ENCODE data around the gene SPOUT1. TPM values are rescaled to one million over a fixed set of nuclear protein-coding genes. Genes with fewer than 3 reads are reported as not detected.

SPOUT1 gene
- total and polyA plus RNA-seq, 10 of the 15 experiments (the other 5 are each of a cell fraction or from before 2014, with no cell fraction given) = 5.7 to 95.0 (median 40.6) TPM

- TF ChIP-seq SKIL (IDR thresholded peaks at IDR 0.05; ENCODE audit: low read depth, poor library complexity, severe bottlenecking) (no peak), YY1 (IDR thresholded peaks at IDR 0.05; ENCODE audit: low read depth, low read length) (peak; percentile 87), NFIC (IDR thresholded peaks at IDR 0.05; ENCODE audit: low read depth, low read length) (no peak), SMARCA5 (IDR thresholded peaks at IDR 0.05) (peak; percentile 73; the same call in 1 of the 2 replicates), E4F1 (IDR thresholded peaks at IDR 0.05; ENCODE audit: borderline replicate concordance, partially characterized antibody) (peak; percentile 55), MYC (IDR thresholded peaks at IDR 0.05; ENCODE audit: insufficient read depth, insufficient read length, insufficient replicate concordance, low read length, severe bottlenecking) (no peak), RELA (IDR thresholded peaks at IDR 0.05; ENCODE audit: borderline replicate concordance, partially characterized antibody) (peak; percentile 90), FOXK2 (IDR thresholded peaks at IDR 0.05) (peak; percentile 73), ASH2L (IDR thresholded peaks at IDR 0.05; ENCODE audit: borderline replicate concordance, low read depth) (no peak), RAD21 (IDR thresholded peaks at IDR 0.05; ENCODE audit: insufficient read depth, low read depth, low read length) (peak; percentile 10; the same call in 1 of the 2 replicates), POLR2A (IDR thresholded peaks at IDR 0.05; ENCODE audit: low read depth, low read length) (peak; percentile 84), SP1 (IDR thresholded peaks at IDR 0.05; ENCODE audit: low read depth, low read length) (peak; percentile 88), CBX3 (IDR thresholded peaks at IDR 0.05; ENCODE audit: borderline replicate concordance, low read depth) (no peak), EP300 (IDR thresholded peaks at IDR 0.05; ENCODE audit: borderline replicate concordance in 1 of 2, control insufficient read depth in 1 of 2, low read depth in 2 of 2, low read length in 2 of 2) (no peak), BMI1 (IDR thresholded peaks at IDR 0.05; ENCODE audit: borderline replicate concordance) (no peak; the same call in 1 of the 2 replicates), JUND (IDR thresholded peaks at IDR 0.05; ENCODE audit: low read depth, low read length) (0 out of 2 replicates have a peak, but pooled peaks have one; percentile 54), MEF2B (IDR thresholded peaks at IDR 0.05; ENCODE audit: partially characterized antibody, poor library complexity, severe bottlenecking) (peak; percentile 71), HSF1 (IDR thresholded peaks at IDR 0.05; ENCODE audit: low read depth, low read length) (peak; percentile 70; the same call in 1 of the 2 replicates), CREM (IDR thresholded peaks at IDR 0.05; ENCODE audit: low read depth) (peak; percentile 91), TAF1 (IDR thresholded peaks at IDR 0.05; ENCODE audit: borderline replicate concordance, low read depth, low read length) (peak; percentile 80; the same call in 1 of the 2 replicates), KAT2A (conservative IDR thresholded peaks at IDR 0.05; ENCODE audit: control insufficient read depth, low read depth, low read length) (no peak), USF2 (IDR thresholded peaks at IDR 0.05; ENCODE audit: borderline replicate concordance, low read depth, low read length) (no peak)
These were observed 57.7 kb downstream of the SPOUT1 start, which contains the start of gene ZER1 (continued) for GRCh38 chr9:128771745-128772519.

Data from GM12878 (cell line).